ENCODE measurements around the gene CAVIN3. TPM values are rescaled to one million over a fixed set of nuclear protein-coding genes. Genes with fewer than 3 reads are reported as not detected.

The CAVIN3 gene, protein sequence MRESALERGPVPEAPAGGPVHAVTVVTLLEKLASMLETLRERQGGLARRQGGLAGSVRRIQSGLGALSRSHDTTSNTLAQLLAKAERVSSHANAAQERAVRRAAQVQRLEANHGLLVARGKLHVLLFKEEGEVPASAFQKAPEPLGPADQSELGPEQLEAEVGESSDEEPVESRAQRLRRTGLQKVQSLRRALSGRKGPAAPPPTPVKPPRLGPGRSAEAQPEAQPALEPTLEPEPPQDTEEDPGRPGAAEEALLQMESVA
- 1 to 10 TPM in 1 of 5 experiments, under 1 TPM in 2, not detected in 2; 0.51 to 5.4 (median 0.61) TPM for total RNA-seq
- polyA plus RNA-seq = not detected
- not detected for total RNA-seq

GRCh38 chr11:6320411-6321155 is at the start of gene CAVIN3:
Gene CAVIN3 (minus strand): TSS chr11:6320501. CDS start chr11:6320476, 25 bp downstream.
- H3K9me3 ChIP-seq (ENCODE audit: control insufficient read depth in 2 of 3, low read length in 3 of 3) = no peaks in the 10 kb centered on the region
- no peak within 1 kb of the TSS for H3K27ac ChIP-seq (ENCODE audit: low read depth, low read length)
- intact Hi-C loops (cut with micrococcal nuclease) = loop anchor here in 1 of 2 donors (2.0 kb wide), 2 partner anchors 32 to 86 kb away; partner anchors contain the start of gene FHIP1B
- ChIA-PET POLR2A (no interaction called here), CTCF (no interaction called here)
- peaks cover 4 to 8% of the 10 kb centered on the region in 2 donors for H3K27me3 ChIP-seq (ENCODE audit: control insufficient read depth in 2 of 2, insufficient read depth in 2 of 2, low read length in 2 of 2)
- Mint-ChIP-seq H3K36me3 (peaks cover 0 to 3% (median 0%) of the 10 kb centered on the region in 5 donors), H3K9me3 (peaks cover 0 to 2% (median 0%) of the 10 kb centered on the region in 11 donors), H3K4me1 (peaks cover 0 to 40% (median 12%) of the 10 kb centered on the region in 7 donors), H3K4me3 (peak within 1 kb of the TSS in 8 of 10 donors; percentile 35 to 88 (median 45)), H3K27ac (peak within 1 kb of the TSS in 1 of 9 donors; percentile 96), H3K27me3 (peaks cover 21 to 65% (median 60%) of the 10 kb centered on the region in 5 donors)
- no peaks in the 10 kb centered on the region for H3K4me1 ChIP-seq (ENCODE audit: control insufficient read depth in 2 of 2, insufficient read depth in 2 of 2, low read length in 2 of 2)
- DNase-seq = peak in 1 of 9 donors; percentile 81
- no peak within 1 kb of the TSS for H3K4me3 ChIP-seq (ENCODE audit: low read length)
- H3K36me3 ChIP-seq (ENCODE audit: control insufficient read depth in 2 of 3, insufficient read depth in 3 of 3, low read length in 3 of 3) = no peaks in the 10 kb centered on the region
- peak; percentile 35 for ATAC-seq

DNA sequence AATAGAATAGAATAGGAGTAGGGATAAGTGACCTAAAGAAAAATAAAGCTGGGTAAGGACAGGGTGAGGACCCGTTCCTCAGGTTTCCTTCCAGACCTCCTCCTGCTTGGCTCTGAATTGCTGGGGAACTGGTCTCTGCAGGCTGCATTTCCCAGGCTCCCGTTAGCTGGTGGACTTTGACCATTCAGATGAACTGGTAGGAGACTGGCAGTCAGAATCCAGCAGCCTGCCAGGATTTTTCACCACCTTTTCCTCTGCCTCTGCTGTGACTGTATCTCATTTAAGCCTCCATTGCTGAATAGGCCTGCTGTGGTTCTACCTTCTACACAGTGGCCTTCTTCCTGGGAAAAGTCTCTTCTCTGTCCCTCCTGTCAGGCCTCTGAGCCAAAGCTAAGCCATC is 45.4 kb upstream of the CAVIN3 start:
- no peaks in the 10 kb centered on the region for H3K36me3 ChIP-seq (ENCODE audit: control insufficient read depth in 2 of 3, insufficient read depth in 3 of 3, low read length in 3 of 3)
- H3K27ac ChIP-seq (ENCODE audit: low read depth, low read length) = no peak overlapping the region
- H3K27ac Mint-ChIP-seq = no peak overlapping the region
- no peak overlapping the region for H3K4me3 Mint-ChIP-seq
- no peak overlapping the region for H3K4me3 ChIP-seq (ENCODE audit: low read length)
- ATAC-seq (no peak), DNase-seq (no peak)
- peaks cover 0 to 1% (median 0%) of the 10 kb centered on the region in 7 donors for H3K4me1 Mint-ChIP-seq
- ChIA-PET CTCF (no interaction called here), POLR2A (interaction anchor here (0.6 kb wide), 1 partner anchor 129 kb away, joined by 3 read pairs; no protein-coding TSS in a partner anchor)
- intact Hi-C loops (cut with micrococcal nuclease) = no loop called here
- H3K27me3 Mint-ChIP-seq = no peaks in the 10 kb centered on the region
- peaks cover 0 to 2% (median 0%) of the 10 kb centered on the region in 11 donors for H3K9me3 Mint-ChIP-seq
- no peaks in the 10 kb centered on the region for H3K36me3 Mint-ChIP-seq
- H3K9me3 ChIP-seq (ENCODE audit: control insufficient read depth in 2 of 3, low read length in 3 of 3) = no peaks in the 10 kb centered on the region
- no peaks in the 10 kb centered on the region for H3K4me1 ChIP-seq (ENCODE audit: control insufficient read depth in 2 of 2, insufficient read depth in 2 of 2, low read length in 2 of 2)
- no peaks in the 10 kb centered on the region for H3K27me3 ChIP-seq (ENCODE audit: control insufficient read depth in 2 of 2, insufficient read depth in 2 of 2, low read length in 2 of 2)

DNA sequence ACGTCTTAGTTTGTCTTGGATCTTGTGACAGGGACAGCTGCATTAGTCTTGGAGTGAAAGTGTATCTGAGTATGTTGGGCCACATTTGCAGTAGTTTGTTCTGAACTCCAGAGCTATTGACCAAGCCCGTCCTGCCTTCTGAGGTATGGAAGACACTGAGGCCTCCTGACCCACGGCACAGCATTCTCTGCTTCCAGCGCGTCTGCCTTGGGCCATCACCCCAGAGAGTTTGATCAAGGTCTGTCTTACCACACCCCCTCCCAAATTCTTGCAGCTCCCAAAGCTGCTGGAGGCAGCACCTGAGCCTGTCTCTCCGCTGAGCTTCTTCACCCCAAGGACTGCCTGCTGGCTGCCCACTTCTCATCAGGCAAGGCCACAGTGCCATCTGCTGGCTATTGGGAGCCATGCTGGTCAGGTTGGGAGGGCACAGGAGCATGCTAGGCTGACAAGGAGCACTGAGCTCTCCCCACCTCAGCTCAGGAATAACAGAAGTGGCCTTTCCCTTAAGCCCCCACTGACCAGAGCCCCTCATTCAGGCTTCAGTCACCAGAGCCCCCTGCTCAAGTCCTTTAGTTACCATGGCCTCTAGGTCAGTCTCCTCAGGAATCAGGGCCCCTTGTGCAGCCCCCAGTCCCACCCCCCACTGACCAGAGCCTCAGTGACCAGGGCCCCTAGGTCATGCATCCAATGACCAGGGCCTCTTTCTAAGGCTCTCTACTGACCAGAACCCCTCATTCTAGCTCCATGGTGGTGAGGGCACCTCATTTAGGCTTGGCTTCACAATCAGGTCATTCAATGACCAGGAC is 42.8 kb upstream of the CAVIN3 start:
- H3K27ac Mint-ChIP-seq = no peak overlapping the region
- POLR2A ChIA-PET = interaction anchor here (0.6 kb wide), 1 partner anchor 43 kb away, joined by 4 read pairs; no protein-coding TSS in a partner anchor

GRCh38 chr11:6362185-6362872 is 42.0 kb upstream of the CAVIN3 start:
- H3K36me3 ChIP-seq (ENCODE audit: control insufficient read depth in 2 of 3, insufficient read depth in 3 of 3, low read length in 3 of 3) = no peaks in the 10 kb centered on the region
- no peaks in the 10 kb centered on the region for H3K27me3 Mint-ChIP-seq
- POLR2A ChIA-PET = interaction anchor here (0.6 kb wide), 2 partner anchors 17 to 44 kb away, joined by 3 to 4 read pairs; no protein-coding TSS in a partner anchor
- intact Hi-C loops (cut with micrococcal nuclease) = no loop called here
- no peaks in the 10 kb centered on the region for H3K27me3 ChIP-seq (ENCODE audit: control insufficient read depth in 2 of 2, insufficient read depth in 2 of 2, low read length in 2 of 2)
- ATAC-seq = no peak
- no peak overlapping the region for H3K4me3 Mint-ChIP-seq
- H3K4me1 ChIP-seq (ENCODE audit: control insufficient read depth in 2 of 2, insufficient read depth in 2 of 2, low read length in 2 of 2) = no peaks in the 10 kb centered on the region
- no peaks in the 10 kb centered on the region for H3K9me3 ChIP-seq (ENCODE audit: control insufficient read depth in 2 of 3, low read length in 3 of 3)
- DNase-seq = no peak
- H3K4me1 Mint-ChIP-seq = peaks cover 0 to 1% (median 0%) of the 10 kb centered on the region in 7 donors
- CTCF ChIA-PET = interaction anchor here (0.6 to 3.6 kb wide), 10 partner anchors 9 to 765 kb away, joined by 3 to 39 read pairs (median 3); partner anchors contain the start of gene FHIP1B
- H3K4me3 ChIP-seq (ENCODE audit: low read length) = no peak overlapping the region
- no peak overlapping the region for H3K27ac ChIP-seq (ENCODE audit: low read depth, low read length)
- H3K36me3 Mint-ChIP-seq = no peaks in the 10 kb centered on the region
- no peak overlapping the region for H3K27ac Mint-ChIP-seq
- H3K9me3 Mint-ChIP-seq = peaks cover 0 to 2% (median 0%) of the 10 kb centered on the region in 11 donors

More for the DNA sequence above, 42.8 kb upstream of the CAVIN3 start:
- ATAC-seq = peak; percentile 92
- peaks cover 0 to 2% (median 0%) of the 10 kb centered on the region in 11 donors for H3K9me3 Mint-ChIP-seq
- H3K4me1 Mint-ChIP-seq = peaks cover 0 to 1% (median 0%) of the 10 kb centered on the region in 7 donors
- no peaks in the 10 kb centered on the region for H3K27me3 Mint-ChIP-seq
- H3K36me3 Mint-ChIP-seq = no peaks in the 10 kb centered on the region
- Histone ChIP-seq H3K27me3 (ENCODE audit: control insufficient read depth in 2 of 2, insufficient read depth in 2 of 2, low read length in 2 of 2) (no peaks in the 10 kb centered on the region), H3K36me3 (ENCODE audit: control insufficient read depth in 2 of 3, insufficient read depth in 3 of 3, low read length in 3 of 3) (no peaks in the 10 kb centered on the region), H3K4me3 (ENCODE audit: low read length) (no peak overlapping the region), H3K27ac (ENCODE audit: low read depth, low read length) (no peak overlapping the region), H3K4me1 (ENCODE audit: control insufficient read depth in 2 of 2, insufficient read depth in 2 of 2, low read length in 2 of 2) (no peaks in the 10 kb centered on the region), H3K9me3 (ENCODE audit: control insufficient read depth in 2 of 3, low read length in 3 of 3) (no peaks in the 10 kb centered on the region)
- no peak overlapping the region for H3K4me3 Mint-ChIP-seq
- intact Hi-C loops (cut with micrococcal nuclease) = loop anchor here in 1 of 2 donors (1.0 kb wide), 1 partner anchor 340 kb away; no protein-coding TSS in a partner anchor
- CTCF ChIA-PET = interaction anchor here (0.6 to 3.6 kb wide), 14 partner anchors 10 to 679 kb away, joined by 3 to 39 read pairs (median 3); partner anchors contain the start of gene FHIP1B
- DNase-seq = peak; percentile 34 to 67 (median 61)

DNA sequence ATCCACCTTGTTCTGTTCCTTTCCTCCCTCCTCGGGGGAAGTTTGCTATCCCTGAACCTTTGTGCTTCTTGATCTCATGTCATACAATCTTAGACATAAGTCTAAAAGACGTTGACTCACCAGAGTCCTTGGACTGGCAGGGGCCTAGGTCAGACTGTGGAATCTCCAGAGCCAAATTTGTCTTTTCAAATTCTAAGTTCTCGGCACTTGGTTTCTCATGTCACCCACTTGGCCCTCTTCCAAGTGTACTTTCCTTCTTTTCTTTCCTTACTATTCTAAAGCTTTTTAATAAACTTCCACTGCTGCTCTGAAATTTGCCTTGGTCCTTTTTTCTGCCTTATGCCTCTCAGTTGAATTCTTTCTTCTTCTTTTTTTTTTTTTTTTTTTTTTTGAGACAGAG is 39.9 kb upstream of the CAVIN3 start:
- no peaks in the 10 kb centered on the region for H3K27me3 Mint-ChIP-seq
- ChIA-PET POLR2A (interaction anchor here (1.0 kb wide), 1 partner anchor 8 kb away, joined by 3 read pairs; no protein-coding TSS in a partner anchor), CTCF (interaction anchor here (0.6 to 1.3 kb wide), 4 partner anchors 9 to 746 kb away, joined by 3 to 5 read pairs (median 3); no protein-coding TSS in a partner anchor)
- no peaks in the 10 kb centered on the region for H3K36me3 Mint-ChIP-seq
- Histone ChIP-seq H3K4me1 (ENCODE audit: control insufficient read depth in 2 of 2, insufficient read depth in 2 of 2, low read length in 2 of 2) (no peaks in the 10 kb centered on the region), H3K36me3 (ENCODE audit: control insufficient read depth in 2 of 3, insufficient read depth in 3 of 3, low read length in 3 of 3) (no peaks in the 10 kb centered on the region), H3K9me3 (ENCODE audit: control insufficient read depth in 2 of 3, low read length in 3 of 3) (no peaks in the 10 kb centered on the region), H3K27me3 (ENCODE audit: control insufficient read depth in 2 of 2, insufficient read depth in 2 of 2, low read length in 2 of 2) (no peaks in the 10 kb centered on the region), H3K4me3 (ENCODE audit: low read length) (no peak overlapping the region), H3K27ac (ENCODE audit: low read depth, low read length) (no peak overlapping the region)
- H3K4me3 Mint-ChIP-seq = no peak overlapping the region
- ATAC-seq (no peak), DNase-seq (no peak)
- H3K27ac Mint-ChIP-seq = no peak overlapping the region
- intact Hi-C loops (cut with micrococcal nuclease) = no loop called here
- H3K4me1 Mint-ChIP-seq = peaks cover 0 to 2% (median 0%) of the 10 kb centered on the region in 7 donors
- peaks cover 0 to 2% (median 0%) of the 10 kb centered on the region in 11 donors for H3K9me3 Mint-ChIP-seq
